ENCODE measurements around the gene SNAI1.
A peak's percentile ranks its signal among the peaks of the same experiment; 100 is the strongest.
"Not testable (repeated sequence)": the region's sequence is repeated elsewhere in the genome, so short reads cannot be mapped to it uniquely, and the experiment has no call there.

The SNAI1 gene

DNA sequence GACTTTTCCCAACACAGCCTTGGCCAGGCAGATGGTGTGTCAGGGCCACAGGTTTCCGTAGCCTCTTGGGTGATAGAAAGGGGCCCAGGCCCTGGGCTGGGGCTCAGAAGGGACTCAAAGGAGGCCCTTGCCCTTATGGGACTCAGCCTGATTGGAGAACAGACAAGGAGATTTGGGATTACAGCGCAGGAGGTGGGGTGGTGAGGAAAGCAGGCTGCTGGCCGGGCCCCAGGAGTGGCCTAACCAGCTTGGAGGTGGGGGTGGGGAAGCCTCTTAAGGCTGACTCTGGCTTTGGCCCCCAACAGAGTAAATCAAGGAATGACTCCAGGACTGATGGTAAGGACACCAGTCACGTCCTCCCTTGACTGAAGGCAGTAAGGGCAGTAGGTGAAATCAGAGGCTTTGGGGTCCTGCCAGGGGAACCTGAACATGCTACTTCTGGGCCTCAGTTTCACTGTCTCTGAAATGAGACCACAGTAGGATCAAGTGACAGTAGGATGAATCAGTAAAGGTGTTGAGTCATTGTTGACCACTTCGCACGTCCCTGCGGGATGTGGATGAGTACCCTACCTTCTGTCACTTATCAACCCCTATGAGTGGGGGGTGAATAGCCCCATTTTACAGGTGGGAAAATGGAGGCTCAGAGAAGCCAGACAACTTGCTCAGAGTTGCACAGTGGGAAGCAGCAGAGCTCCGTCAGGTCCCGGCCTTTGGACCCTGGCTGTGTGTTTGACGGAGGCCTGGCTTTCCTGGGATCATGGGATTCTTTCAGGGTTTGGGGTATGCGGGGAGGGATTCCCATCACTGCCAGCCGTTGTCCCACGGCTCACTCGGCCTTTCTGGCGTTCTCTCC is 4.5 kb downstream of the SNAI1 start:
- no peak for DNase-seq (ENCODE audit: low spot score)

DNA sequence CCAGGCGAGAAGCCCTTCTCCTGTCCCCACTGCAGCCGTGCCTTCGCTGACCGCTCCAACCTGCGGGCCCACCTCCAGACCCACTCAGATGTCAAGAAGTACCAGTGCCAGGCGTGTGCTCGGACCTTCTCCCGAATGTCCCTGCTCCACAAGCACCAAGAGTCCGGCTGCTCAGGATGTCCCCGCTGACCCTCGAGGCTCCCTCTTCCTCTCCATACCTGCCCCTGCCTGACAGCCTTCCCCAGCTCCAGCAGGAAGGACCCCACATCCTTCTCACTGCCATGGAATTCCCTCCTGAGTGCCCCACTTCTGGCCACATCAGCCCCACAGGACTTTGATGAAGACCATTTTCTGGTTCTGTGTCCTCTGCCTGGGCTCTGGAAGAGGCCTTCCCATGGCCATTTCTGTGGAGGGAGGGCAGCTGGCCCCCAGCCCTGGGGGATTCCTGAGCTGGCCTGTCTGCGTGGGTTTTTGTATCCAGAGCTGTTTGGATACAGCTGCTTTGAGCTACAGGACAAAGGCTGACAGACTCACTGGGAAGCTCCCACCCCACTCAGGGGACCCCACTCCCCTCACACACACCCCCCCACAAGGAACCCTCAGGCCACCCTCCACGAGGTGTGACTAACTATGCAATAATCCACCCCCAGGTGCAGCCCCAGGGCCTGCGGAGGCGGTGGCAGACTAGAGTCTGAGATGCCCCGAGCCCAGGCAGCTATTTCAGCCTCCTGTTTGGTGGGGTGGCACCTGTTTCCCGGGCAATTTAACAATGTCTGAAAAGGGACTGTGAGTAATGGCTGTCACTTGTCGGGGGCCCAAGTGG is 5.3 kb downstream of the SNAI1 start:
- no peak for DNase-seq (ENCODE audit: low spot score)

DNA sequence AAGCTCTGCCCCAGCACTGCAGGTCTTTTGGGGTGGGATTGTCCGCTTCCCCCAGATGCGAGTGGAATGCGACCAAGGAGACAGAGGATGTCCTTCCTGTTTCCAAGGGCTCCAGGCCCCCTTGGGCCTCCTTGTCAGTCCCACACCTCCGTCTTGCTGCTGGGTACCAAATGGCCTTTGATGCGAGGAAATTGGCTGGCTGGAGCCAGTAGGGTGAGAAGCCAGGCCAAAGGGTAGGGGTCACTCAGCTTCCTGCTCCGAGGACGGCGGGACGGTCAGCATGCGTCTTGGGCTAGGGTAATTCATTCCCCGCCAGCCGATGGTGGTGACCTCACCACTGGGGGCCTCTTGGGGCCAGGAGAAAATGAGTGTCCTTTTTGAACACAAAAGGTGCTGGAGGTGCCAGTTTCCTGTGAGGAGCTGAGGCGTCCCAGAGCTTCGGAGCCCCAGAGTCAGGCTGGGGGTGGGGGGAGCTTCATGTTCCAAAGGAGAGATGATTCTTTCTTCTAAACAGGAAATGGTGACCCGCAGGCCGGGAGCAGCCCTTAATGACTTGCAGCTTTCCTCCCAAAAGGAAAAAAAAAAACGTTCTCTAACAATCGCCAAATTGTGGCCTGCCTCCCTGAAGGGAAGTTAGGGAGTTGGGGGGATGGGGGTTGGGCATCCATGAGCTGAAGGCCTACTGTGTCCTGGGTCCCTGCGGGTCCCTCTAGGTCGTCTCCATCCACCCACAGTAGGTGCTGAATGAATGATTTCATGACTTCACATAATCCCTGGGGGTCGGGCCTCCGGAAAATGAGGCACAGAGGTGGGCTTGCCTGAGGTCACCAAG is 6.7 kb downstream of the SNAI1 start:
- DNase-seq (ENCODE audit: low spot score): no peak

DNA sequence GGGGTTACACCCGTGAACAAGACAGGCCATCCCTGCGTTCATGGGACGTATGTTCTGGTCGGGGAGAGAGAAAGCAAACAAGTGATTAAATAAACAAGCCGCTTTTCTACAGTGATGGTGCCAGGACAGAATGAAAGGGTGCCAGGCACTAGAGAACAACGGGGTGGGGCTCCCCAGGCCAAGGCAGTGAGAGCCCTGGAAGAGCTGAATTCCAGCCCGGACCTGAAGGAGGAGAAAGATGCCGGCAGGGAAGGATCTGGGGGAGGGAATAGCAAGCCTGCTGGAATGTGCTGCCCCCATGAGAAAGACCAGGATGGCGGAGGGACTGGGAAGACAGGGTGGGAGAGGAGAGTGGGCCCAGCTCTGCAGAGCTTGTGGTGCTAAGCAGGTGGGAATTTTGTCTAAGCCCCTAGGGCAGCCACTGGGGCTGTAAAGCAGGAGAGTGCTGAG is 7.5 kb downstream of the SNAI1 start:
- DNase-seq (ENCODE audit: low spot score): no peak

DNA sequence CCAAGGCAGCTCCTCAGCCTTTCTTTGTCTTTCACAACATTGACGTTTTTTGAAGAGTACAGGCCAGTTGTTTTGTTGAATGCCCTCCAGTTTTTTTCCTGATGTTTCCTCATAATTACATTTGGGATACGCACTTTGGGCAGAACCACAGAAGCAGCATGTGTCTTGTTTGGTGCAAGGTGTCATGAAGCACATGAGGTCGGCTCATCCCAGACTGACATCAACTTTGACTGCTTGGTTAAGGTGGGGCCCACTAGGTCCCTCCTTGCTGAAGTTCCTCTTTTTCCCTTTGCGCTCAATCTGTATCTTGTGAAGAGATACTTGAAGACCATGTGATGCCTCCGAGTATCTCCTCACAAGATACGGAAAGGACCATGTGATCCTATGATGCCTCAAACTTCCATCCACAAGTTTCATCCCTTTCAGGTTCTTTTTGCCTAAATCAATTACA is 10.5 kb downstream of the SNAI1 start:
- DNase-seq (ENCODE audit: low spot score): peak; percentile 50

DNA sequence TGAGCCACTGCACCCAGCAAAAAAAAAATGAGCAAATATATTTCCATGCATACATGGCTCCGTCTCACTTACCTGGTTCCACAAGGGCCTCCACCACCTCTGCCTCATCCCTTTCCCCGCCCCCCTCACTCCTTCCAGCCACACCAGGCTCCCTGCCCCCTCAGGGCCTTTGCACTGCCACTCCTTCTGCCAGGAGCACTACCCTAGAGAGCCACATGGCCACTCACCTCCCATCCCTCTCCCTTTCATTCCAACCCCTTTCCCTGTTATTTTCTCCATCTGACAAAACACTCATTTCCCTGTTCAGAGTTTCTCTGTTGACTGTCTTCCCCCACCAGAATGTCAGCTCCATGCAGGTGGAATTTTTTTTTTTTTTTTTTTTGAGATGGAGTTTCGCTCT is 12.8 kb downstream of the SNAI1 start:
- DNase-seq (ENCODE audit: low spot score): no peak

DNA sequence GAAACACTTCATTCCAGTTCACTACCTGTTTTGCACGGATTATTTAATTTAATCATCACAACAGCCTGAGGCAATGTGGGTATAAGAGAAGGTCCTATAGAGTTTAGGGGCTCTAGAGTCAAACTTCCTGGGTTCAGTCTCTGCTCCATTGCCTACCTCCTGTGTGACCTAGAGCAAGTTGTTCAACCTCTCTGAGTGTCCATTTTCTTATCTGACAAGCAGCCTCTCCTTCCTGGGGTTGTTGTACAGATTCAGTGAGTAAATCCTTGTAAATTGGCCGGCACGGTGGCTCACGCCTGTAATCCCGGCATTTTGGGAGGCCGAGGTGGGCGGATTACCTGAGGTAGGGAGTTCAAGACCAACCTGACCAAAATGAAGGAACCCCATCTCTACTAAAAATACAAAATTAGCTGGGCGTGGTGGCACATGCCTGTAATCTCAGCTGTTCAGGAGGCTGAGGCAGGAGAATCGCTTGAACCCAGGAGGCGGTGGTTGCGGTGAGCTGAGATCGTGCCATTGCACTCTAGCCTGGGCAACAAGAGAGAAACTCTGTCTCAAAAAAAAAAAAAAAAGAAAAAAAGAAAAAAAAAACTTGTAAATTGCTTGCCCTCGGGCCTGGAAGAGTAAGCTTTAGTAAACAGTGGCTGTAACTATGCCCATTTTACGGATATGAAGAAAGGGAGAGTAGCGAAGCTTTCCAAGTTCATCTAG is 15.9 kb downstream of the SNAI1 start:
- not testable (repeated sequence) for DNase-seq (ENCODE audit: low spot score)

DNA sequence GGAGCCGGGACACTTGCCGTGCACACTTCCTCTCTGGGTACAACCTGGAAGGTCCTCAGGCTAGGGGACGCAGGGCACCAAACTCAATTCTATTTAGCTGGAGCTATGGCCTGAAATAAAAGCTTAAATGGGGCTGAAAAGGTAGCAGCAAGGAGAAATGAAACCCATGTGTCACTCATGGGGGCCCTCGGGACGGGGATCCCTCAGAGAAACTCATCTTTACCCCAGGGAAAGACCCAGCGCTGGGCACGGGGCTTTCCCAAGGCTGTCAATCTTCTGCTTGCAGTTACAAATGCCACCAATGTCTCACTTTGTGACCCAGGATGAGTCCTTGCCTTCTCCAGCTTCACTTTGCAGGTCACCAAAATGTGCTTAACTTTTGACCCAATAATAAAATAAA is 16.5 kb downstream of the SNAI1 start:
- peak; percentile 51 for DNase-seq (ENCODE audit: low spot score)

DNA sequence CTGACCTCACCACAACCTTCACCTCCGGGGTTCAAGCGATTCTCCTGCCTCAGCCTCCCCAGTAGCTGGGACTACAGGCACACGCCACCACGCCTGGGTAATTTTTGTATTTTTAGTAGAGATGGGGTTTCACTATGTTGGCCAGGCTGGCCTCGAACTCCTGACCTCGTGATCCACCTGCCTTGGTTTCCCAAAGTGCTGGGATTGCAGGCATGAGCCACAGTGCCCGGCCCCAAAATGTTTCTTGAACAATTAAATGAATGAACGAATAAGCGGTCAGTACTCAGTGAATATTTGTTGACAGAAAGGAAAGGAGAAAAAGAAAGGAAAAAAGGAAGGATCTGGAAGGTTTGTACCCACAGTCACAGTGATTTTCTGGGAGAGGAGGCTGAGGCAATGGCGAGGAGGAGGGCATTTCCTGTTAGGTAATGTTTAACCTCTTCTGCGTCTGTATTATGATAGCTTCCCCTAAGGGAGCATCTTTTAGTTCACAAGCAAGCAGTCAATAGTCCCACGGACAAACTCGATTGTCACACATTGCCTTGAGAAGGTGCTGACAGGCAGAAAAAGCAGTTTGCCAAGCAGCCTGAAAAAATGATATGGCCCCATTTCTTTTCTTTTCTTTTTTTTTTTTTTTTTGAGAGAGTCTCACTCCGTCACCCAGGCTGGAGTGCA is 17.9 kb downstream of the SNAI1 start:
- DNase-seq (ENCODE audit: low spot score): not testable (repeated sequence)

DNA sequence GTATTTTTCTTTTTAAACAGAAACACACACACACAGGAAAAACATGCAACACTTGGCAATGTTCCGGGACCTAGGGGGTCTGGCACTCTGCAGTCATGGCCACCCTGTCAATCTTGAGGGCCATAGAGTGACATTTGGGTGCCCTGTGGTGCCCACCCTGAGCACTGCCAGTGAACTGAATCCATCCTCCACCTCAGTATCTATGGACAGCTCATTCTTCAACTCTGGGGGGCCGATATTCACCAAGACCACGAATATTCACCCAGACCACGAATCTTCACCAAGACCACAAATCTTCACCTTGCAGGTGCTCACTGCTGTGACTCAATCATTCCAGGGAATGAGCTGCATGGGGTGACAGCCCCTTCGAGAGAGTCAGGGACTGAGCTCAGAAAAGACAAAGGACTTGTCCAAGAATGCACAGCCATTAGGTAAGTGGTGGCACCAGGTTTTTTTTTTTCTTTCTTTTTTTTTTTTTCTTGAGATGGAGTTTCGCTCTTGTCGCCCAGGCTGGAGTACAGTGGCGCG is 19.1 kb downstream of the SNAI1 start:
- DNase-seq (ENCODE audit: low spot score): no peak

DNA sequence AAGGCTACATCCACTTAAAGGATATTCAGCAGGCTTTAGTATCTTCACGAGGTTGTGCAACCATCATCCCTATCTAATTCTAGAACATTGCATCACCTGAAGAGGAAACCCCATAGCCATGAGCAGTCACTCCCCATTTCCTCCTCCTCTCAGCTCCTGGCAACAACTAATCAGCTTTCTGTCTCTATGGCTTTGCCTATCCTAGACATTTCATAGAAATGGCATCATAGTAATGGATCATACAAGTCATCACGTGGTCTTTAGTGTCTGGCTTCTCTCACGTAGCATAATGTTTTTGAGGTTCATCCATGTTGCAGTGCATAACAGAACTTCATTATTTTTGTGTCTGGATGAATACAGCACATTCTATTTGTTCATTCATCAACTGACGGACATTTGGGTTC is 20.5 kb downstream of the SNAI1 start:
- DNase-seq (ENCODE audit: low spot score): no peak

DNA sequence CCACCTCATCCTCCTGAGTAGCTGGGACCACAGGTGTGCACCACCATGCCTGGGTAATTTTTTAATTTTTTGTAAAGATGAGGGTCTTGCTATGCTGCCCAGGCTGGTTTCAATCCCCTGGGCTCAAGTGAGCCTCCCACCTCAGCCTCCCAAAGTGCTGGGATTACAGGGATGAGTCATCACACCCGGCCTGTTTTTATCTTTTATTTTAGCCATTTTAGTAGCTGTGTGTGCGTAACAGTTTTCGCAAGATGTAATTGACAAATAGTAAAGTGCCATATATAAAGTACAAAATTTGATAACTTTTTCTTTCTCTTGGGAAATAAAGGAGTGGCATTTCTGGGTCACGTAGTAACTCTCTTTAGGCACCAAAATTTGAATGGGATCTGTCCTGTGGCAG is 21.4 kb downstream of the SNAI1 start:
- no peak for DNase-seq (ENCODE audit: low spot score)

DNA sequence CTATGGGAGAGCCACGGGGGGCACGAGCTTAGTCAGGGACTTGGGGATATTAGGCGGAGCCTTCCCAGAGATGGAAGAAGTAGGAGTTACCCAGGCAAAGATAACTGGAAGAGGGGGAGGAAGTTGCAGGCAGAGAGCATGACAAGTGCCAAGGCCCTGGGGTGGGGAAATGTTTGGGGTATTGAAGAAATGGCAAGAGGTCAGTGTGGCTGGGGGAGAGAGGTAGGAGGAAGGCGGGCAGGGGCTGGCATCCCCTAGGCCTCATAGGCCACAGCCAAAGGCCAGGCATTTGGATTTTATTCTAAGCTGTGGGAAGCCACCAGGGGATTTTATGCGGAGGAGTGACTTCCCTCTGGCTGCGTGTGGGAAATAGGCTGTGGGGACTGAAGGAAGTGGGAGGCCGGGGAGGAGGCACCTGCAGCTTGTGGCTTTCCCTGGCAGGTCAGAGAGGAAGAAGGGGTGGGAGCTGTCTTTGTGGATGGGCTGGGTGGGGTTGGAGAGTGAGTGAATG is 22.7 kb downstream of the SNAI1 start:
- no peak for DNase-seq (ENCODE audit: low spot score)

DNA sequence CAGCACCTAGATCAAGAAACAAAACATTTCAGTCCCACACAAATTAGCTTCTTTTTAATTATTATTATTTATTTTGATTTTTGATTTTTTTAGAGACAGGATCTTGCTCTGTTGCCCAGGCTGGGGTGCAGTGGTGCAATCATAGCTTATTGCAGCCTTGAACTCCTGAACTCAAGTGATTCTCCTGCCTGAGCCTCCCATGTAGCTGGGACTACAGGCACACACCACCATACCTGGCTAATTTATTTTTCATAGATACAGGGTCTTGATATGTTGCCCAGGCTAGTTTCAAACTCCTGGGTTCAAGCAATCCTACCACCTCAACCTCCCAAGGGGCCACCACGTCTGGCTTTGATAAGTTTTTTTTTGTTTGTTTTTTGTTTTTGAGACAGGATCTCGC is 24.6 kb downstream of the SNAI1 start:
- DNase-seq (ENCODE audit: low spot score): no peak

DNA sequence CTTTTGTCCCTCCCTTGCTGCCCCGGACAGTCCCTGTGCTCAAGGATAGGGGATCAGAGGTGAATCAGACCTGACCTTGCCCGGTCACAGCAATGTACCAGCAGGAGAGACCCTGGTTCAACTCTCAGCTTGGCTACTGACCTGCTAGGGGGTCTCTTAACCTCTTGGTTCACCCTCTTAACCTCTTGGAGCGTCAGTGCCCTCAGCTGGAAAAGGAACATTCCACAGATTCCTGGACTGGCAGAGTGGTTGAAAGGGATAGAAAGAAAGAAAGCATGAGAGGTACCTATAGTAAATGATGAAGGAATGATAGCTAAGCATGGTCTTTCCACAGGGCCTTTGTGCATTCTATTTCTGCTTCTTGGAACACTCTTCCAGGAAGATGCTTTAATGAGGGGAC is 25.2 kb downstream of the SNAI1 start:
- DNase-seq (ENCODE audit: low spot score): no peak

DNA sequence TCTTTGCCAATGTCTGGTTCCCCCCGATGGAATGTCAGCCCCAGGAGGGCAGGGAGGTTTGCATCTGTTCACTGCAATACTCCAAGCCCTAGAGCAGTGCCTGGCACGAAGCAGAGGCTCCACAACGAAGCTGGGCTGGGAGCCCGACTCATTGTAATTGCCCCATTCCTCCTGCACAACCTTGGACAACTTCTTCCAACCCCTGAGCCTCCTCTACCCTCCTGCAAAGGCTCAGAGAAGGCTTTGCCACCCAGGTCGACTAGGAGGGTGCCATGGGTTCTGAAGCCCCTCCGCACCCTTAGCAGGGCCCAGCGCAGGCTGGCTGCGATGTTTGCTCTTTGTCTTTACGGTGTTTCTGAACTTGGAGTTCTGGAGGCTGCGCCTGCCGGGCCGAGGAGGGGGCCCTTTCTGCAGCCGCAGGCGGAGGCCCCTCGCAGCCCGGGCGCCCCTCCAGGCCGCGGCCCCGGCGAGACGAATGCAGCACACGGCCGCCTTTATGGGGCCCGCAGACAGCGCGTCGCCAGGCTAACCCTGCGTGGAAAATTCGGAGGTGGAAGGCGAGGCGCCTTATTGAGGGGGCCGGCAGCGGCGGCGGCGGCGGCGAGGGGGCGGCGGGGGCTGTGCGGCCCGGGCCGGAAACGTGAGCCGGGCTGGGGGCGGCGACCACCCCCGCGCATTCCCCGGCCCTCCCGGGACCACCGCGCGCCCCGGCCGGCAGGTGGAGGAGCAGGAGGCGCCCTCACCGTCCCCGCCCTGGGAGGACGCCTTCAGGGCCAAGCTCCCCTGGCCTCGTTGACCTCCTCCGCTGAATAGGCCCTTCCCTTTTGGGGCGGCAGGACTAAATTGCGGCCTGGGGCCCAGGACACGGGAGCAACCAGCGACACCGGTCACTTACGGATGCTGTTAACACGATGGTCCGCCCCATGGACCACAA is 27.0 kb downstream of the SNAI1 start:
- no peak for DNase-seq (ENCODE audit: low spot score)

DNA sequence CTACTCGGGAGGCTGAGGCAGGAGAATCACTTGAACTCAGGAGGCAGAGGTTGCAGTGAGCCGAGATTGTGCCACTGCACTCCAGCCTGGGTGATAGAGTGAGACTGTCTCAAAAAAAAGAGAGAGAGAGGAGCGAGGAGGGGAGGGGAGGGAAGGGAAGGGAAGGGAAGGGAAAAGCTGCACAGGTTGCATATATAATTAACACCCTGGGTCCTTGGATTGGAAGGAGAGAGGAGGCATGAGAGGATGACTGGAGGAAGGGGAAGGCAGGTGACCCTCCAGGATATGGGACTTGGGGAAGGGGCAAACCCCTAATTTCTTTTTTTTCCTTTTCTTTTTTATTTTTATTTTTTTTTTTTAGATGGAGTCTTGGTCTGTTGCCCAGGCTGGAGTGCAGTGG is 28.8 kb downstream of the SNAI1 start:
- DNase-seq (ENCODE audit: low spot score): not testable (repeated sequence)

DNA sequence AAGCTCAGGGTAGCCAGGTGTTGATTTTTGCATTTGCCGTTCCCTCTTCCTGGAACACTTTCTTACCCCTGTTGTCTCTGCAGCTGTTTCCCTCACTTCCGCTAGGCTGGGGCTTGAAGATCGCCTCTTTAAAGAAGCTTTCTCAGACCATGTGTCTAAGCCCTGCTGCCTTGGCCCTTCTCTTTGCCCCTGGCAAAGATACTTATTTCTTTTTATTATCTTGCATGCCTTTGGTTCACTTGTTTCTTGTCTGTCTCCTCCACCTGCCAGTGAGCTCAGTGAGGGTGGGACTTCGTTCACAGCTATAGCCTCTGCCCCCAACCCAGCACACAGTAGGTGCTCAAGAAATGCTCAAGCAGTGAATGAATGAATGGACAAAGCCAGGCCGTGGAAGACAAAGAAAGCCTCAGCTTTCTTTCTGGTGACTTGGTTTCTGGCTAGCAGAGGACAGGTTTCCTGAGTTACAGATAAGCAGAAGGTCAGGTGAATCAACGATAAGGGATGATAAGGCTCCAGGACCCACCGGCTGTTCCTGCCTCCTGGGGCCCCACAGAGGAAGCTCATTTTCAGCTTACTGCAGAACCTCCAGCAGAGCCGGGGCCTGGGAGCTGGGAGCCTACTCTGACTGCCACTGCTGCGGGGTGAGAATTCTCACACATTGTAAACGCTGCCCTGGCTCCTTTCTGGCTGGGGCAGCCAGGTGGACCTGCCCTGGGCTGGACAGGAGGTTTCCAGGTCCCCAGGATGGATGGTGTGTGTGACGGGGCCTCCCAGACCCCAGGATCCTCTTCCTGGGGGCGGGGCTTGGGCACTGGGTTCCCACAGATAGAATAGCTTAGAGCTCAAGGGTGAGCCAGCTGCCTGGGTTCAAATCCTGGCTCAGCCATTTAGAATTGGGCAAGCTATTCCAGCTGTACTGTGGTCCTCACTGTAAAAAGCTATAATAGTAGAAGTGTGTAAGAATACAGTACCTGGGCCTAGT is 29.8 kb downstream of the SNAI1 start:
- peak; percentile 70 for DNase-seq (ENCODE audit: low spot score)
